ENCODE results near the gene TRAPPC4.

TRAPPC4 gene

GRCh38 chr11:119067371-119068222, 49.0 kb downstream of the TRAPPC4 start, which contains the start of gene VPS11:
Gene VPS11, plus strand, starts transcription at chr11:119067818. Its CDS starts 6 bp downstream, at chr11:119067824.
- no peak for TF ChIP-seq CTCF (IDR thresholded peaks at IDR 0.05; ENCODE audit: low read depth, low read length)
- H3K4me3 ChIP-seq (replicated peaks in 1 of 2; ENCODE audit: low read depth in 2 of 2, low read length in 2 of 2) = peak within 1 kb of the TSS; percentile 81 to 99
- peak; percentile 96 to 97 for DNase-seq (ENCODE audit: low read depth in 2 of 2)
